Endothelial cell of umbilical vein (primary cell): ENCODE results near the gene MYBPHL. TPM values are rescaled to one million over a fixed set of nuclear protein-coding genes. Genes with fewer than 3 reads are reported as not detected.

ENCODE experiments used
- BruUV-seq: library from RNA; stranded (reverse); fragments of 400-500 nt; replicated peaks from 2 replicates; lab custom pipeline; 2021; lab: Mats Ljungman, UMichigan
- CTCF ChIA-PET: fragments of 300-600, 350-600 bp; sonication (Branson Sonifier 250); formaldehyde crosslinking; loops from one replicate; lab custom pipeline; 2021; ENCODE audit warnings: antibody characterized with exemption, inconsistent platforms; lab: Charles Lee
- POLR2A ChIA-PET: fragments of 300-600, 350-600 bp; sonication (Branson Sonifier 250); formaldehyde crosslinking; loops from one replicate; lab custom pipeline; 2021; ENCODE audit warnings: antibody characterized with exemption, inconsistent platforms; lab: Charles Lee
- DNase-seq: peaks from one replicate; pipeline ENCODE4 v3.0.0-alpha.2; 2011; ENCODE audit warnings: low read depth, low spot score
- FAIRE-seq: peaks from 2 replicates; lab custom pipeline; 2011; peaks lifted over from hg19 to GRCh38; lab: Jason Lieb, UNC
- H2AFZ ChIP-seq: 2 replicates; pipeline ENCODE4 v1.6.0; 2012; ENCODE audit warnings: low read depth, low read length, control low read depth, inconsistent platforms
- H3K27ac ChIP-seq: 2 replicates; pipeline ENCODE4 v1.5.1; 2011; ENCODE audit warnings: low read depth, mild to moderate bottlenecking, control low read depth, low read length, moderate library complexity; ENCODE audit not compliant: insufficient read depth
- H3K27me3 ChIP-seq, 2 experiments: 2 replicates each; pipeline versions ENCODE4 v1.6.0 to v1.6.1; 2011; ENCODE audit warnings: low read length in 2 of 2, mixed read lengths in 1 of 2; ENCODE audit not compliant: control insufficient read depth in 2 of 2, insufficient read depth in 2 of 2
- H3K36me3 ChIP-seq, 2 experiments: 2 replicates in 1 of 2; 3 replicates in 1 of 2; pipeline ENCODE4 v1.5.1; 2011; ENCODE audit warnings: low read length in 2 of 2, mild to moderate bottlenecking in 1 of 2, moderate library complexity in 1 of 2; ENCODE audit not compliant: control insufficient read depth in 2 of 2, insufficient read depth in 2 of 2; ENCODE audit errors: extremely low read depth in 1 of 2
- H3K4me1 ChIP-seq: 3 replicates; pipeline ENCODE4 v1.5.1; 2011; ENCODE audit warnings: mild to moderate bottlenecking, low read length; ENCODE audit not compliant: control insufficient read depth, insufficient read depth; ENCODE audit errors: extremely low read depth
- H3K4me2 ChIP-seq: 2 replicates; pipeline ENCODE4 v1.6.1; 2011; ENCODE audit warnings: low read length, control low read depth, mixed read lengths; ENCODE audit not compliant: insufficient read depth
- H3K4me3 ChIP-seq, 3 experiments: fragments of 200-600 bp in 1 of 3; sonication (generic), shearing (Covaris generic) in 1 of 3; replicated peaks in 1 of 3; 2 replicates each; pipeline ENCODE4 v1.5.1; 2011 to 2016; ENCODE audit warnings: control low read depth in 3 of 3, low read length in 3 of 3, mild to moderate bottlenecking in 2 of 3, inconsistent platforms in 1 of 3, low read depth in 1 of 3, moderate library complexity in 1 of 3; ENCODE audit not compliant: insufficient read depth in 1 of 3
- H3K79me2 ChIP-seq: 2 replicates; pipeline ENCODE4 v1.6.0; 2012; ENCODE audit warnings: low read length, inconsistent platforms; ENCODE audit not compliant: control insufficient read depth, insufficient read depth
- H3K9ac ChIP-seq: replicated peaks from 2 replicates; pipeline ENCODE3; 2011; ENCODE audit warnings: low read length, control low read depth; ENCODE audit not compliant: insufficient read depth; ENCODE audit errors: extremely low read depth
- H3K9me1 ChIP-seq: replicated peaks from 3 replicates; pipeline ENCODE4 v1.6.0; 2011; ENCODE audit warnings: mild to moderate bottlenecking, low read length; ENCODE audit not compliant: control insufficient read depth, insufficient read depth; ENCODE audit errors: extremely low read depth
- H3K9me3 ChIP-seq: replicated peaks from 2 replicates; pipeline ENCODE4 v1.5.1; 2012; ENCODE audit warnings: low read length, inconsistent platforms; ENCODE audit not compliant: control insufficient read depth, insufficient read depth
- H4K20me1 ChIP-seq: replicated peaks from 2 replicates; pipeline ENCODE3; 2011; ENCODE audit warnings: mild to moderate bottlenecking, low read length; ENCODE audit not compliant: control insufficient read depth, insufficient read depth; ENCODE audit errors: extremely low read depth
- EZH2 ChIP-seq: IDR thresholded peaks from 2 replicates; pipeline ENCODE4 v1.6.1; 2012; ENCODE audit warnings: borderline replicate concordance, low read depth, mild to moderate bottlenecking, moderate library complexity, low read length, inconsistent platforms; ENCODE audit not compliant: severe bottlenecking
- FOS ChIP-seq: IDR thresholded peaks from 2 replicates; pipeline ENCODE4 v1.6.1; 2011; ENCODE audit warnings: mild to moderate bottlenecking, low read length, moderate library complexity, borderline replicate concordance; ENCODE audit not compliant: insufficient read depth
- GATA2 ChIP-seq: IDR thresholded peaks from 2 replicates; pipeline ENCODE4 v1.7.0; 2011; ENCODE audit warnings: low read depth, mild to moderate bottlenecking, moderate library complexity, mixed read lengths, low read length; ENCODE audit not compliant: insufficient read length, insufficient read depth
- JUN ChIP-seq: IDR thresholded peaks from 2 replicates; pipeline ENCODE4 v1.6.1; 2011; ENCODE audit warnings: borderline replicate concordance, low read depth; ENCODE audit not compliant: insufficient read length, insufficient read depth
- MYC ChIP-seq: IDR thresholded peaks from one replicate; pipeline ENCODE4 v1.6.1; 2011; ENCODE audit warnings: mild to moderate bottlenecking, low read depth, low read length
- POLR2A ChIP-seq: IDR thresholded peaks from 2 replicates; pipeline ENCODE4 v1.6.1; 2012; ENCODE audit warnings: low read depth, mild to moderate bottlenecking, control low read depth, low read length
- POLR2AphosphoS5 ChIP-seq: IDR thresholded peaks from 2 replicates; pipeline ENCODE4 v1.6.1; 2012; ENCODE audit warnings: low read depth, mild to moderate bottlenecking, control low read depth, low read length, moderate library complexity; ENCODE audit not compliant: insufficient read depth
- dilution Hi-C: fragments of 300-500 bp; cut with MboI; formaldehyde crosslinking; loops from one replicate; pipeline ENCODE4 v1.15.0; 2019; ENCODE audit warnings: low sequenced_read_pairs; ENCODE audit not compliant: extremely low pct_ligation_motif_present
- intact Hi-C: fragments of 100-400 bp; cut with micrococcal nuclease; formaldehyde crosslinking; loops from one replicate; pipeline ENCODE4 v1.10.0; 2022
- polyA plus RNA-seq, 4 experiments: library from polyadenylated mRNA; depleted of rRNA in 3 of 4; stranded (reverse) in 3 of 4; unstranded in 1 of 4; fragments of >200 nt; gene quantifications; 2 replicates each; pipeline versions ENCODE4 v1.2.1 to v1.2.3, GENCODE V29; 2011 to 2012; ENCODE audit warnings: missing spikeins in 1 of 4
- total RNA-seq: library from RNA; stranded (reverse); gene quantifications from 2 replicates; pipeline ENCODE4 v1.2.3, GENCODE V29; 2021
- TF ChIP-seq, protein P1 (sequence below): IDR thresholded peaks from 2 replicates; pipeline ENCODE4 v1.6.1; 2011; ENCODE audit not compliant: insufficient read depth, insufficient read length
- TF ChIP-seq, protein P2 (sequence below), 2 donors: IDR thresholded peaks; 1 replicate in 1 of 2; 2 replicates in 1 of 2; pipeline ENCODE4 v1.5.1; 2011; ENCODE audit warnings: low read length in 2 of 2, mild to moderate bottlenecking in 2 of 2, moderate library complexity in 2 of 2, control low read depth in 1 of 2, inconsistent platforms in 1 of 2, low read depth in 1 of 2; ENCODE audit not compliant: insufficient read depth in 1 of 2; ENCODE audit errors: extremely low read depth in 1 of 2

MYBPHL gene
- total and polyA plus RNA-seq, 2 donors (not counting 3 experiments of a cell fraction or from before 2014, with no cell fraction given) = not detected

DNA sequence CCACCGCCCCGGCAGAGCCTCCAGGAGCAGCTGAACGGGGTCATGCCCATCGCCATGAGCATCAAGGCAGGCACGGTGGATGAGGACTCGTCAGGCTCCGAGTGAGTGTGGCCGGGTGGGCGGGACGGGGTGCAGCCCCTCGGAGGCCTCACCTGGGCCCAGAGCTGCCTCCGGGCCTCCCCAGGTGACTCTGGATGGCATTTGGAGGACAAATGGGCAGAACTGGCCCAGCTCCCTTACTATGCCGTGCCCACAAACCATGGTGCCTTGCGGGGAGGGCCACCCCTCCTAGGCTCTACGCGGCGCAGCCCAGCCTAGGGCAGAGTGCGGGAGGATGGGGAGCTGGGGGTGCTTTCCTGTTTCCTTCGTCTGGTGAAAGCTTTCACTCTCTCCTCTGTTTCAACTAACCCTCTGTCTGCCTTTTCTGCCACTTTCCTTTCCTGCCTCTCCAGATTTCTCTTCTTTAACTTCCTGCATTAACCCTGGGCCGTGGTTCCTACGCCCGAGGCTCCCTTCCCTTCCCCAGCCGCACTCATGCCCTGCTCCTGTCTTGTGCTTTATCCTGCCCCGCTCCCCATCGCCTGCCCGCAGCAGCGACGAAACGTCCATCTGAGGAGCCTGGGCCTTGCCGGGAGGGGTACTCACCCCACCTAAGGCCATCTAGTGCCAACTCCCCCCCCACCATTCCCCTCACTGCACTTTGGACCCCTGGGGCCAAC is 33.1 kb downstream of the MYBPHL start:
- Histone ChIP-seq H3K9me1 (no peaks in the 10 kb centered on the region), H2AFZ (no peak overlapping the region), H4K20me1 (no peaks in the 10 kb centered on the region), H3K4me1 (no peaks in the 10 kb centered on the region), H3K9me3 (no peaks in the 10 kb centered on the region), H3K9ac (no peak overlapping the region), H3K4me3 (no peak overlapping the region), H3K27me3 (no peaks in the 10 kb centered on the region), H3K36me3 (no peaks in the 10 kb centered on the region), H3K4me2 (no peak overlapping the region), H3K79me2 (no peaks in the 10 kb centered on the region), H3K27ac (no peak overlapping the region)
- no peak for DNase-seq
- TF ChIP-seq POLR2AphosphoS5 (no peak), EZH2 (no peak), POLR2A (no peak)
- dilution Hi-C loops (no loop called here), intact Hi-C loops (loop anchor here (10.0 kb wide), 1 partner anchor 211 kb away; the partner anchor contains the start of gene ATXN7L2)
- no peak for FAIRE-seq
- POLR2A ChIA-PET = no interaction called here
- CTCF ChIA-PET = interaction anchor here (0.8 to 2.0 kb wide), 2 partner anchors 9 to 126 kb away, joined by 3 to 8 read pairs; no protein-coding TSS in a partner anchor
- BruUV-seq = no TSS peak

DNA sequence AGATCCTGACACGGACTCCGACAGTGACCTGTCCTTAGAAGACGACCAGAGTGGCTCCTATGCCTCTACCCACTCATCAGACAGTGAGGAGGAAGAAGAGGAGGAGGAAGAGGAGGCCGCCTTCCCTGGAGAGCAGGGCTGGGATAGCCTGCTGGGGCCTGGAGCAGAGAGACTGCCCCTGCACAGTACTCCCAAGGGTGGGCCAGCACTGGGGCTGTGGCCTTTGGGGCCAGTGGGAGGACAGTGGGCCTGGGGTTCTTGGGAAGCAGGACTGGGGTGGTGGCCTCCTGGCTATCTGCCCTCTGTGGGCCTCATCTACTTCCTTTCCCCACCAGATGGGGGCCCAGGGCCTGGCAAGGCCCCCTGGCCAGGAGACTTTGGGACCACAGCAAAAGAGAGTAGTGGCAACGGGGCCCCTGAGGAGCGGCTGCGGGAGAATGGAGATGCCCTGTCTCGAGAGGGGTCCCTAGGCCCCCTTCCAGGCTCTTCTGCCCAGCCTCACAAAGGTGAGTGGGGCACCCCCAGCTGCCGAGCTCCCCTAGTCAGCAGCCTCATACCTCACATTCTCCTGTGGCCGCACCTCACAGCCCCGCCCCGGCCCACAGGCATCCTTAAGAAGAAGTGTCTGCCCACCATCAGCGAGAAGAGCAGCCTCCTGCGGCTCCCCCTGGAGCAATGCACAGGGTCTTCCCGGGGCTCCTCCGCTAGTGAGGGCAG is 33.8 kb downstream of the MYBPHL start:
- H3K4me1 ChIP-seq = no peaks in the 10 kb centered on the region
- ChIA-PET CTCF (interaction anchor here (0.8 to 2.0 kb wide), 2 partner anchors 9 to 126 kb away, joined by 3 to 8 read pairs; no protein-coding TSS in a partner anchor), POLR2A (no interaction called here)
- no peaks in the 10 kb centered on the region for H3K36me3 ChIP-seq
- H3K27ac ChIP-seq = no peak overlapping the region
- dilution Hi-C loops (no loop called here), intact Hi-C loops (loop anchor here (10.0 kb wide), 1 partner anchor 212 kb away; the partner anchor contains the start of gene ATXN7L2)
- H2AFZ ChIP-seq = no peak overlapping the region
- no peak for TF ChIP-seq JUN
- TF ChIP-seq GATA2 = no peak
- TF ChIP-seq, protein P1, sequence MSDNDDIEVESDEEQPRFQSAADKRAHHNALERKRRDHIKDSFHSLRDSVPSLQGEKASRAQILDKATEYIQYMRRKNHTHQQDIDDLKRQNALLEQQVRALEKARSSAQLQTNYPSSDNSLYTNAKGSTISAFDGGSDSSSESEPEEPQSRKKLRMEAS = no peak
- TF ChIP-seq MYC = no peak
- no peak for TF ChIP-seq FOS
- TF ChIP-seq POLR2A = no peak
- no peak for TF ChIP-seq EZH2
- TF ChIP-seq POLR2AphosphoS5 = no peak
- TF ChIP-seq, protein P2, sequence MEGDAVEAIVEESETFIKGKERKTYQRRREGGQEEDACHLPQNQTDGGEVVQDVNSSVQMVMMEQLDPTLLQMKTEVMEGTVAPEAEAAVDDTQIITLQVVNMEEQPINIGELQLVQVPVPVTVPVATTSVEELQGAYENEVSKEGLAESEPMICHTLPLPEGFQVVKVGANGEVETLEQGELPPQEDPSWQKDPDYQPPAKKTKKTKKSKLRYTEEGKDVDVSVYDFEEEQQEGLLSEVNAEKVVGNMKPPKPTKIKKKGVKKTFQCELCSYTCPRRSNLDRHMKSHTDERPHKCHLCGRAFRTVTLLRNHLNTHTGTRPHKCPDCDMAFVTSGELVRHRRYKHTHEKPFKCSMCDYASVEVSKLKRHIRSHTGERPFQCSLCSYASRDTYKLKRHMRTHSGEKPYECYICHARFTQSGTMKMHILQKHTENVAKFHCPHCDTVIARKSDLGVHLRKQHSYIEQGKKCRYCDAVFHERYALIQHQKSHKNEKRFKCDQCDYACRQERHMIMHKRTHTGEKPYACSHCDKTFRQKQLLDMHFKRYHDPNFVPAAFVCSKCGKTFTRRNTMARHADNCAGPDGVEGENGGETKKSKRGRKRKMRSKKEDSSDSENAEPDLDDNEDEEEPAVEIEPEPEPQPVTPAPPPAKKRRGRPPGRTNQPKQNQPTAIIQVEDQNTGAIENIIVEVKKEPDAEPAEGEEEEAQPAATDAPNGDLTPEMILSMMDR (IDR thresholded peaks at IDR 0.05; ENCODE audit: extremely low read depth in 1 of 2, insufficient read depth in 1 of 2, low read depth in 1 of 2, low read length in 2 of 2) = no peak
- no peak overlapping the region for H3K4me2 ChIP-seq
- H3K27me3 ChIP-seq = no peaks in the 10 kb centered on the region
- no peaks in the 10 kb centered on the region for H4K20me1 ChIP-seq
- H3K9me3 ChIP-seq = no peaks in the 10 kb centered on the region
- no peak overlapping the region for H3K9ac ChIP-seq
- H3K9me1 ChIP-seq = no peaks in the 10 kb centered on the region
- H3K79me2 ChIP-seq = no peaks in the 10 kb centered on the region
- DNase-seq (no peak), FAIRE-seq (no peak)
- no TSS peak for BruUV-seq
- no peak overlapping the region for H3K4me3 ChIP-seq
